HEK293 (cell line): ENCODE results near the gene ABCA7.

Experiments
- CTCF ChIA-PET: fragments of 350-600 bp; formaldehyde crosslinking; extraction: SDS; loops from one replicate; lab custom pipeline; 2021; ENCODE audit warnings: antibody characterized with exemption; lab: Yijun Ruan, JAX
- POLR2A ChIA-PET: fragments of 300-600 bp; formaldehyde crosslinking; extraction: SDS; loops from one replicate; lab custom pipeline; 2020; ENCODE audit warnings: antibody characterized with exemption, inconsistent platforms; lab: Yijun Ruan, JAX
- H3K27ac ChIP-seq: fragments of 200-500 bp; sonication (Bioruptor generic); 2 replicates; pipeline ENCODE4 v1.5.1; 2014; ENCODE audit warnings: low read depth, low read length, control low read depth, inconsistent platforms; ENCODE audit errors: extremely low read depth
- H3K36me3 ChIP-seq, 2 experiments: fragments of 200-500 bp in 1 of 2; sonication (Bioruptor generic) in 1 of 2; 1 replicate in 1 of 2; 2 replicates in 1 of 2; pipeline ENCODE4 v1.5.1; 2014 to 2017; ENCODE audit warnings: inconsistent platforms in 2 of 2, low read length in 2 of 2; ENCODE audit not compliant: control insufficient read depth in 2 of 2, insufficient read depth in 1 of 2
- H3K4me1 ChIP-seq: fragments of 200-500 bp; sonication (Bioruptor generic); 2 replicates; pipeline ENCODE4 v1.5.1; 2014; ENCODE audit warnings: mild to moderate bottlenecking, low read length, inconsistent platforms; ENCODE audit not compliant: control insufficient read depth, insufficient read depth
- H3K4me3 ChIP-seq: 2 replicates; pipeline ENCODE4 v1.5.1; 2011; ENCODE audit warnings: low read depth, mild to moderate bottlenecking, control low read depth, low read length, moderate library complexity
- H3K9me3 ChIP-seq: fragments of 200-500 bp; sonication (Bioruptor generic); 2 replicates; pipeline ENCODE4 v1.5.1; 2014; ENCODE audit warnings: low read depth, low read length, inconsistent platforms; ENCODE audit not compliant: control insufficient read depth, insufficient read depth
- ATF2 ChIP-seq: fragments of 450-650 bp; formaldehyde crosslinking; IDR thresholded peaks from 2 replicates; pipeline ENCODE4 v1.5.1; 2016; ENCODE audit warnings: missing biosample characterization, missing genetic modification characterization, low read depth
- GLIS2 ChIP-seq: fragments of 450-650 bp; formaldehyde crosslinking; IDR thresholded peaks from 2 replicates; pipeline ENCODE4 v1.5.1; 2016; ENCODE audit warnings: missing biosample characterization, missing genetic modification characterization
- KLF1 ChIP-seq: fragments of 450-650 bp; formaldehyde crosslinking; IDR thresholded peaks from 2 replicates; pipeline ENCODE4 v1.5.1; 2016; ENCODE audit warnings: missing biosample characterization, missing genetic modification characterization
- PATZ1 ChIP-seq: fragments of 450-650 bp; formaldehyde crosslinking; IDR thresholded peaks from 2 replicates; pipeline ENCODE4 v1.5.1; 2016; ENCODE audit warnings: missing biosample characterization, missing genetic modification characterization
- PRDM10 ChIP-seq: fragments of 450-650 bp; formaldehyde crosslinking; IDR thresholded peaks from 2 replicates; pipeline ENCODE4 v1.5.1; 2016; ENCODE audit warnings: missing biosample characterization, missing genetic modification characterization
- SCRT1 ChIP-seq: fragments of 450-650 bp; formaldehyde crosslinking; IDR thresholded peaks from 2 replicates; pipeline ENCODE4 v1.5.1; 2016; ENCODE audit warnings: missing biosample characterization, missing genetic modification characterization, borderline replicate concordance
- ZBTB21 ChIP-seq: fragments of 450-650 bp; formaldehyde crosslinking; IDR thresholded peaks from 2 replicates; pipeline ENCODE4 v1.5.1; 2017; ENCODE audit warnings: missing biosample characterization, missing genetic modification characterization
- ZBTB8A ChIP-seq: fragments of 450-650 bp; formaldehyde crosslinking; IDR thresholded peaks from 2 replicates; pipeline ENCODE4 v1.5.1; 2016; ENCODE audit warnings: missing biosample characterization, missing genetic modification characterization
- ZIC2 ChIP-seq: fragments of 450-650 bp; formaldehyde crosslinking; IDR thresholded peaks from 2 replicates; pipeline ENCODE4 v1.5.1; 2016; ENCODE audit warnings: missing biosample characterization, missing genetic modification characterization
- ZNF146 ChIP-seq: fragments of 450-650 bp; formaldehyde crosslinking; IDR thresholded peaks from 2 replicates; pipeline ENCODE4 v1.5.1; 2016; ENCODE audit warnings: missing biosample characterization, missing genetic modification characterization
- ZNF16 ChIP-seq: fragments of 450-650 bp; formaldehyde crosslinking; IDR thresholded peaks from 2 replicates; pipeline ENCODE4 v1.5.1; 2016; ENCODE audit warnings: low read depth, missing biosample characterization, missing genetic modification characterization
- ZNF175 ChIP-seq: fragments of 450-650 bp; formaldehyde crosslinking; IDR thresholded peaks from 2 replicates; pipeline ENCODE4 v1.5.1; 2016; ENCODE audit warnings: missing biosample characterization, missing genetic modification characterization
- ZNF214 ChIP-seq: fragments of 450-650 bp; formaldehyde crosslinking; IDR thresholded peaks from 2 replicates; pipeline ENCODE4 v1.5.1; 2017; ENCODE audit warnings: missing biosample characterization, mild to moderate bottlenecking, missing genetic modification characterization, borderline replicate concordance
- ZNF280D ChIP-seq: fragments of 450-650 bp; formaldehyde crosslinking; IDR thresholded peaks from 2 replicates; pipeline ENCODE4 v1.5.1; 2016; ENCODE audit warnings: missing biosample characterization, missing genetic modification characterization
- ZNF354C ChIP-seq: fragments of 450-650 bp; formaldehyde crosslinking; IDR thresholded peaks from 2 replicates; pipeline ENCODE4 v1.5.1; 2016; ENCODE audit warnings: missing biosample characterization, missing genetic modification characterization, low read depth, borderline replicate concordance
- ZNF600 ChIP-seq: fragments of 450-650 bp; formaldehyde crosslinking; IDR thresholded peaks from 2 replicates; pipeline ENCODE4 v1.5.1; 2016; ENCODE audit warnings: missing biosample characterization, missing genetic modification characterization
- ZNF610 ChIP-seq: fragments of 450-650 bp; formaldehyde crosslinking; IDR thresholded peaks from 2 replicates; pipeline ENCODE4 v1.5.1; 2016; ENCODE audit warnings: missing biosample characterization, missing genetic modification characterization, borderline replicate concordance
- ZNF621 ChIP-seq: fragments of 450-650 bp; formaldehyde crosslinking; IDR thresholded peaks from 2 replicates; pipeline ENCODE4 v1.5.1; 2017; ENCODE audit warnings: missing biosample characterization, missing genetic modification characterization
- ZNF707 ChIP-seq: fragments of 450-650 bp; formaldehyde crosslinking; IDR thresholded peaks from 2 replicates; pipeline ENCODE4 v1.5.1; 2016; ENCODE audit warnings: missing biosample characterization, missing genetic modification characterization

Gene ABCA7

GRCh38 chr19:1086613-1087012, 46.7 kb downstream of the ABCA7 start:
- TF ChIP-seq ZNF175 (tag by site-specific recombination) (no peak), ZBTB21 (no peak), ZNF707 (tag by site-specific recombination) (no peak)
- no peak overlapping the region for H3K4me3 ChIP-seq
- ChIA-PET POLR2A (interaction anchor here (0.7 to 2.9 kb wide), 8 partner anchors 8 to 183 kb away, joined by 3 to 18 read pairs (median 4); partner anchors contain the start of genes ABCA7, CIRBP, CNN2 and GPX4), CTCF (interaction anchor here (0.7 to 1.6 kb wide), 2 partner anchors 27 to 95 kb away, joined by 3 read pairs; no protein-coding TSS in a partner anchor)
- no peaks in the 10 kb centered on the region for H3K4me1 ChIP-seq
- H3K36me3 ChIP-seq = peaks cover 0 to 44% of the 10 kb centered on the region in 2 experiments; a peak in 1 of 3 replicates
- no peaks in the 10 kb centered on the region for H3K9me3 ChIP-seq
- H3K27ac ChIP-seq = no peak overlapping the region

GRCh38 chr19:1087813-1088415, 48.0 kb downstream of the ABCA7 start:
- TF ChIP-seq SCRT1 (tag by site-specific recombination) (no peak), ZBTB8A (tag by site-specific recombination) (no peak), ZNF354C (tag by site-specific recombination) (no peak), ZNF610 (tag by site-specific recombination) (no peak), ZNF600 (tag by site-specific recombination) (0 out of 2 replicates have a peak, but pooled peaks have one; percentile 28), ZNF16 (tag by site-specific recombination) (no peak), KLF1 (tag by site-specific recombination) (peak; percentile 8; the same call in 1 of the 2 replicates), ATF2 (tag by site-specific recombination) (no peak), ZNF146 (no peak), GLIS2 (tag by site-specific recombination) (no peak)
- Histone ChIP-seq H3K27ac (no peak overlapping the region), H3K36me3 (peaks cover 6 to 53% of the 10 kb centered on the region in 2 experiments; a peak in 2 of 3 replicates), H3K4me3 (no peak overlapping the region), H3K4me1 (no peaks in the 10 kb centered on the region), H3K9me3 (no peaks in the 10 kb centered on the region)
- ChIA-PET CTCF (no interaction called here), POLR2A (interaction anchor here (0.5 to 1.3 kb wide), 2 partner anchors 57 to 61 kb away, joined by 4 to 5 read pairs; partner anchors contain the start of gene CNN2)

- ChIA-PET POLR2A (no interaction called here), CTCF (no interaction called here)
- Histone ChIP-seq H3K36me3 (peaks cover 12 to 59% of the 10 kb centered on the region in 2 experiments; a peak in 2 of 3 replicates), H3K9me3 (no peaks in the 10 kb centered on the region), H3K27ac (no peak overlapping the region), H3K4me1 (no peaks in the 10 kb centered on the region), H3K4me3 (no peak overlapping the region)
- no peak for TF ChIP-seq ZNF621 (tag by site-specific recombination)
- 0 out of 2 replicates have a peak, but pooled peaks have one; percentile 25 for TF ChIP-seq PATZ1 (tag by site-specific recombination)
- no peak for TF ChIP-seq PRDM10
- TF ChIP-seq ZNF280D (tag by site-specific recombination) = no peak
- 0 out of 2 replicates have a peak, but pooled peaks have one; percentile 7 for TF ChIP-seq ZIC2 (tag by site-specific recombination)
- TF ChIP-seq ZNF214 (tag by site-specific recombination) = no peak
These were observed 48.6 kb downstream of the ABCA7 start for GRCh38 chr19:1088416-1089010.
